ENCODE results near the gene MRAS.
"Not testable (repeated sequence)": the region's sequence is repeated elsewhere in the genome, so short reads cannot be mapped to it uniquely, and the experiment has no call there.

The MRAS gene

DNA sequence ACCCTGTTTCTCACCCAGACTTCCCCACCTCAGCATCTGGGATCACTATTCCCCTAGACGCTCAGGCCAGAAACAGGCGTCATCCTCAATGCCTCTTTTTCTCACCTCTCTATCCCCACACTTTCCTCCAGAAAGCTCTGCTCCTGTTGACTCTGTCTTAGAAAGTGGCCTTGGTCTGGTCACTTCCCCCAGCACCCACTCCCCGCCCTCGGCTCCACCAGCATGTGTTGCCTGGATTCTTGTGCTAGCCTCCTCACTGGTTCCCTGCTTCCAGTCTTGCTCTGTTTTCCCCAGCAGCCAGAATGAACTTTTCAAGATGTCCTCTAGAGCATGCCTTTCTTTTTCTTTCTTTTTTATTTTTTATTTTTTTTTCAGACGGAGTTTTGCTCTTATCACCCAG, 46.3 kb downstream of the MRAS start:
- DNase-seq, result no peak

DNA sequence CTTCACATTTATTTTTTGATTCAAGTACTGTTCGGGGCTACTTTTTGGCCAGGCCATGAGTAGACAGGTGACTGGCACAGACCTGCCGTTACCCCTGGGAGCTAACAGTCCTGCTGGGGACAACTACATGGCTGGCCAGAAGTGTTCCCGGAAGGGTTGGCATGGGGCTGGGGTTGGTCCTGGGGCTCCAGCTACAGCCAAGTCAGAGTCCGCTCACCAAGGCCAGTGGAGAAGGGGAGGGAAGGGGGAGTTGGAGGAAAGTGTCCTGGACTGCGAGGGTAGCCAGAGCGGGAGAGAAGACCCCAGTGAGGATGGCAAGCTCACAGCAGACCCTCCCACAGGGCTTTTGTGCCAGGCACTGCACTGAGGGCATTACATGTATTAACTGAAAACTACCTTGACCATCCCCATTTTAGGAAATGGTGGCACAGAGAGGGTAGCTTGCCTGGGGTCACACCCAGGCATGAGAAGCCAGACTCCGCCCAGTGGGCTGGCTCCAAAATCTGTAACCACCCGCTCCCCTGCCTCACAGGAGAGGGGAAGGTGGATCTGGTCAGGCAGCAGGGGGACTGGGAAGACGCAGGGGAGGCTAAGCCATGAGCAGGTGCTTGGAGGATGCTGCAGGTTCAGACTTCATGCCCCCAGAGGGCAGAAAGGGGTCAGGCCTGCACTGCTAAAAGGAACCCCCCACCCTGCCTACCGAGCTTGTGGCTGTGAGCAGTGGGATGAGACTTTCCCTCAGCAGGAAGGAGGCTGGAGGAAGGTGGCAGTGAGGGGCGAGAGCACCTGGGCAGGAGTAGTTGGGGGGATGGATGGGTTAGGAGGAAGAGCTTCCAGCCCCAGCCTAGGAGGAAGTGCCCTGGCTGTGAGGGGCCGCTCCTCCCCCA, 47.7 kb downstream of the MRAS start:
- no peak for DNase-seq

DNA sequence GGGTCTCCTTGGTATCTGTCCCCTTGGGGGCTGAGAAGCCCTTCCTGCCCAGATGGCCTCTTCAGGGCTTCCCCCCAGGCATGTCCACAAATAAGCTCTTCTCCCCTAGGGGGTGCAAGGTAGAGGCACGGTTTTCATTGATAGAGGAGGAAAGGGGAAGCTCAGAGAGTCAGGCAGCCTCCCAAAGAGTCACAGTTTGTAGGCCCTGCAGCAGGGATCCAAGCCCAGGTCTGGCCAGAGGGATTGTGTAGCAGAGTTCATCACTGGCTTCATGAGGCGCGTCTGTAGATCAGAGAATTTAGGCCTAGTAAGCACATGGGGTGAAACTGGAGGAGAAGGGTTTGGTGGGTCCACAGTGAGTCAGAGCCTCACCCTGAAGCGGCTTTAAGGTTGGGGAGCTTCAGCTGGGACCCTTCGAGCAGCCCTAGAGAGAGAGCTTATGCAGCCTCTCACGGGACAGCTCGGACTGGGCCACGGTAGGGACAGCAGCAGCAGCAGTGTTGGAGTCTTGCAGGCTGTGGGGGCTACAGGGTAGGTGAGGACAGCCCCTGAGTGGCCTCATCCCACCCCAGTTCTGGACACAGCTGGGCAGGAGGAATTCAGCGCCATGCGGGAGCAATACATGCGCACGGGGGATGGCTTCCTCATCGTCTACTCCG, 48.5 kb downstream of the MRAS start:
- no peak for DNase-seq

DNA sequence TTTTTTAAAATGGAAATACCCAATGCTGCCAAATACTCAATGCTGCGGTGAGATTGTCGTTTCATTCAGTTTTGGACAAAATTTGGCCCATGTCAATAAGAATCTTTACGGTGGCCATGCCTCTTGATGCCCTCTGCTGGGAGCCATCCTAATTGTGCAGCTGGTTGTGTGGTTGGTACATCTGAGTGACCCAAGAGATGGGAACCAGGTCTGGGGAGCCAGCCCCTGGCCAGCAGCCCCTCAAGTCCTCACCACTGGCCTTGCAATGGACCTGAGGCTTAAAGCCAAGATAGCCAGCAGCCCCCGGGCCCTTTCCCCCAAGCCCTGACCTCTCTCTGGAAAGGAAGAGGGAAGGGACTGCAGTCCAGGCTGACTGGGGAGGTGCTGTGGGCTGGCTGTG, 49.6 kb downstream of the MRAS start:
- no peak for DNase-seq

DNA sequence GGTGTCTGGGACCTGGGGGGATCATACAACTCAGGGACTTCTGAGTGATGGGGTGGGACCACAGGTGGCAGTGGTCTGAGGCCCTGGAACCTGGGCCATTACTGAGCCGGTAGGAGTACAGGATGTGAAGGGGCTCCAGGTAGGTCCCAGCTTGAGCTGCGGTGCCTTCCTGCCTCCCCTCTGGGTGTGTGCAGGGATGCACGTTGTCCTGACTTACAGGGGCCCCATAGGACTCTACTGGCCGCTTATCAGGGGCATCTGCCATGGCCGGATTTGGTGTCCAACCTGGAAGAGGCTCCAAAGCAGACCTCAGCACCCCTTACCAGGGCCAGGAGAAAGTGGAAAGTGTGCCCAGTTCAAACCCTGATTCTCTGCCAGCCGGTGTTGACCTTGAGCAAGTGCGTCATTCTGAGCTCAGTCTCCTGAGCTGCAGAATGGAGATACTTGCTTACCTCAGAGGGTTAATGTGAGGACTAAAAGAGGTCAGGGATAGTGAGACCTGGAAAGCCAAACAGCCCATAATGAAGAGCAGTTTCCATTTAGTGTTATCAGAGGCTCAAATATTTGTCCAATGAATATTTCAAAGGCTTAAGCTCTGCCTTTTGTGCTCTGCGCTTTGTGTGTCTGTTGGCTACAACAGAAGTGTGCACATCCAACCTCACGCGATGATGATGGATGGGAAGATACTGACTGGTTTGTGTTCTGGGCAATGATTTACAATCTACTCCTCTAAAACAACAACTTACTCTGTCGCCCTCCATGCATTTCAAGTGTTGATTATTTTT, 50.6 kb downstream of the MRAS start:
- DNase-seq, result no peak

DNA sequence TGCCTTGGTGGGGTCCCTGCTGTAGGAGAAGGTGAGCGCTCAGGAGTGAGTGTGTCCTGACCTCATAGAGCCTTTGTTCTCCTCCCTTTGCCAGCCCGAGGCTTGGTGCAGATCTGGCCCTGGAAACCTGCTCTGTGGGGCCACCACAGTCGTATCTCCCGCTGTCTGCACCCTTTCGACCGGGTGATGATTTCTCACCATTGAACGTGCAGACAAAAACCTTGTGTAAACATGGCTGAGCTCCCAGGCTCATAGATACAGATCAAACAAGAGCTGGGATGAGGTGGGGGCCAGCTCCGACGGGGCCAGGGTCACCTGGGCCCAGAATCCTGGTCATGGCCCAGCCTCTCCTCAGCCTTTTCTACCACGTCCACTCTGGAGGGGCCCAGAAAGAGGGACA, 51.4 kb downstream of the MRAS start:
- DNase-seq, result no peak

DNA sequence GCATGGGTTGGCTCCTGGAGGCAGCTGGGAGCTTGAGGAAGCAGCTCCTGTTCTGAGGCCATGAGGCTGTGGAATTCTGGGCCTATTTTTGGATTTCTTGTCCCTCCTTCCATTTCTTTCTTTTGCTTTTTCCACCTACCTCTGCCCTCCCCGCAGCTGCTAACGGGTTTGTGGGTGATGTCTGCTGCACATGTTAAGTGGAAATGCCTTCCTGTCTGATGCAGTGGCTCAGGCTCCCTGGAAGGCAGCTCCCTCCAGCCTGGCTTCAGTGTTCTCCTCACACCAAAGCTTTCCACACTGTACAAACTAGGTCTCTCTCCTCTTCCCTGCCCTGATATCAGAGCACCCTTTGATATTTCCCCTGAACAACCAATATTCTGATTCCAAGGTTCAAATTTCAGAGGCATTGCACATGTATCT, 52.3 kb downstream of the MRAS start:
- no peak for DNase-seq

DNA sequence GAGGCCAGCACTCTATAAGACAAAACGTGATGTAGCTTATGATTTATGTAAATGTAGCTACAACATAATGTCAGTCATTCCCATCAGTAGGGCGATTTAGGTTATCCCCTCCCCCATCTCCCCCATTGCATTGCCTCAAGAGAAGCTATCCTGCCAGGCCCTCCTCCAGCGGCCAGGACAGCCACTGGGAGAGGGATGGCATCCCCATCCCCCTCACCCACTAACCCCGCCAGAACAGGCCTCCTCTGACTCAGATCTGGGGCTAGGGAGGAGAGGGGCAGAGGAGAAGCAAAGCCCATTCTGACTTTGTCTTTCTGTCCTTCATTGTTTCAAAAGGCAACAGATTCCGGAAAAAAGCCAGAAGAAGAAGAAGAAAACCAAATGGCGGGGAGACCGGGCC, 53.5 kb downstream of the MRAS start:
- no peak for DNase-seq

DNA sequence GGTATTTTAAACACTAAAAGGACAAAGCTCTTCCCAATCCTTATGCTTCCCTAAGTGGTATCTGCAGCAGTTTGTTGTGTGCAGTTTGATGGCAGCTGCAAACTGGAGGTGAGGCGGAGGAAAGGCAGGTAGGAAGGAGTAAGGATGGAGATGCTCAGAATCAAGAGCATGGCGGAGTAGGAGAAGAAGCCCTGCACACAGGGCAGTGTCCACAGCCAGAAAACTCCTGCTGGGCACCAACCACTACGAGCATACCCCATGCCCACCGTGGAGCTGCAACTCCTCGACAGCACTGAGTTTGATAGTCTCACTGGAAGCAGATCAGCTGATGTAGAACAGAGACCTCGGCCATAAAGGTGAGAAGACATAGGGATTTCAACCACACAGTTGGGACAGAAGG, 55.7 kb downstream of the MRAS start:
- no peak for DNase-seq

DNA sequence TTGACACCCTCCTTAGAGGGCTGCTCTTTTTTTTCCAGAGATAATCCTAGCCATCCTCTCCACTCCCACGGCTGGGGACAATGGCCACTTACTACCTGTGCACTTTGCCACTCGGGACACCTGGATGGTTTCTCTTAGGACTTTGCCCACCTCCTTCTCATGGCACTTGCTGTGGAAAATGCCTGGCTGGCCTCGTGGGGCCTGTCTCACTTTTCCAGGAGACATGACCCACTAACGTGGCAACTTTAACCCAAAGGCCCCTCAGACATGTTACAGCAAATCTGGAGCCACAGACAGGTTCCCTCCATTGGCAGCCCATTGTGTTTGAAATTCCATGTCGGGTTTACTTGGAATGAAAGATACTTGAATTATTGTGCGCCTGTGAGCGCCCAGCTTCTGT, 56.6 kb downstream of the MRAS start:
- no peak for DNase-seq

DNA sequence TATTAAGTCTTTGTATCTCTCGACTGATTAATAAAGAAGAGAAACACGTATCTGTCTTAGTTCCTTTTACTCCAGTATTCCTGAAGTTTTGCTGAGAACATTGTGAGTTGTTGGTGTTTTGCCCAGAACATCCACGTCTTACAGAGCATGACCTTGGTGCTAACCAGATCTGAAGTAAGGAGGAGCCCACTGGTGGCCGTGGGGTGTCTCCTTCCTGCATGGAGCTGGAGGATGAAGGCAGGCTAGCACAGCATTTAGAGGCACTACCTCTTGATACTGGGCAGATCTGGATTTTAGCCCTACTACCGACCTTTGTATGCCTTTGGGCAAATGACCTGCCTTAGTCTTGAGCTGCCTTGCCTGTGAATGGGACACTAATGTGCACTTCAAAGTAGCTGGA, 57.1 kb downstream of the MRAS start:
- DNase-seq, result no peak

DNA sequence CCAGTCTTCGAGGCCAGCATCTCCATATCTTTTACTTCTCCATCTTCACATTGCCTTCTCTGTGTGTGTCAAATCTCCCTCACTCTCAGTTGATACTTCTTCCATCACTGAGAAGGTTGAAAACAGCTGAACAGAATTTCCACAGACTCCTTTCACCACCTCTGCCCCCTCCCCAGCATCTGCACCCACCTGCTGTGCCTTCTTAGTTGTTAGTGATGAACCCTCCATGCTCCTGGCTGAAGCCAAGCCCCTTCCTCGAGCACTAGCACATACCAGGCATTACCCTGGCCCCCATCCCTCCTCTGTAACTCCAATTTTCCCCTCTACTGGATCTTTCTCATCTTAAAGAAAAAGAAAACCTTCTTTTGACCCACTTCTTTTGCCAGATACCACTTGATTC, 58.2 kb downstream of the MRAS start:
- DNase-seq, result no peak

DNA sequence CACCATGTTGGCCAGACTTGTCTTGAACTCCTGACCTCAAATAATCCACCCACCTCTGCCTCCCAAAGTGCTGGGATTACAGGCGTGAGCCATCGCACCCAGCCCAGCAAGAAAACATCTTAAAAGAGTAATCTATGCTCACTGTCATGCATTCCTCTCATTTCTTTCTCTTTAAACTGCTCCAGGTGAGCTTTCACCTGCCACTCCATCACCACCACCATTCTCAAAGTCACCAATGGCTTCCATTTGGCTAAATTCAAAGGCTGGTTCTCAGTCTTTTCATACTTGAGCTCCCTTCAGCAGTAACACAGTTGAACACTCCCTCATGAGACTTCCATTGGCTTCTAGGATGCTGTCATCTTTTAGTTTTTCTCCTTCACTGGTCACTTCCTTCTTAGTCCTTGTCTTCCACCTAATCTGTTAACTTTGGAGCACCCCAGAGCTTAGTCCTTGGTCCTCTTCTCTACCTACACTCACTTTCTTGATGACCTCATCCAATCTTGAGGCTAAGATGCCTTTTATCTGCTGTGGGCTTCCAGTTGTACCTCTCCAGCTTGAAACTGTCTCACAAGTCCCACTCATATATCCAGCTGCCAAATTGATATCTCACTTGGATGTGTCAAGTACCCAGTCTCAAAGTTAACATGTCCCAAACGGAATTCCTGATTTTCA, 59.0 kb downstream of the MRAS start:
- no peak for DNase-seq

DNA sequence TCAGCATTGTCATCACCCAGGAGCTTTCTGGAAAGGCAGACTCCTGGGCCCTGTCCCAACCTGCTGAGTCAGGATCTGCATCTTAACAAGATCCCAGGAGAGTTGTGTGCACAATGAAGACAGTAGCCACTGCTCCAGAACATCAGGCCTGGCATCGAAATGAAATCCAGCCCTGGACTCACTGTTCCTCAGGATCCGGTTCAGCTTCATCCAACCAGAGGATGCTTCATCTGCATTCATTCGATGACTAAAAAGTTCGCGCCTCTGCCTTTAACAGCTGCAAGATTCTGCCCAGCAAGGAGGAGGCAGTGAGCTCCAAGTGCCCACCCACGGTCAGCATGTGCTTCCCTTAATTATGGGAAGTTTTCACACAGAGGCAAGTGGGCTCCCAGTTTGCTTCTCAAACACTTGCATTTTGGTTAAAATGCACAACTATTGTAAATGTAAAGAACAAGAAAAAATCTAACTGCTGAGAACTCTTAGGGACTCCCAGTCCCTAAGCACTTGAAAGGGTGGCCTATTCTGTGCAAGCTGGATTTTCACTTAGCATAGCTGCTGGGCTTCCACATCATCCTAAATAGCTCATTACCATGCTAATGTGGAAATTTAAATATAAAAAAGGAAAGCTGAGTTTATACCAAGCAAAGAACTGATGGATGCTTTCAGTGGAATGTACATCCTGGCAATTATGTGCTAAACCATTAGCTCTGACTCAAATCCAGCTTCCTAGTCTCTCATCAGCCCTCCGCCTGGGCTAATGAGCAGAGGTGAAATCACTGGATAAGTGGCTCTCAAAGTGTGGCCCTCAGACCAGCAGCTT, 60.6 kb downstream of the MRAS start:
- no peak for DNase-seq

DNA sequence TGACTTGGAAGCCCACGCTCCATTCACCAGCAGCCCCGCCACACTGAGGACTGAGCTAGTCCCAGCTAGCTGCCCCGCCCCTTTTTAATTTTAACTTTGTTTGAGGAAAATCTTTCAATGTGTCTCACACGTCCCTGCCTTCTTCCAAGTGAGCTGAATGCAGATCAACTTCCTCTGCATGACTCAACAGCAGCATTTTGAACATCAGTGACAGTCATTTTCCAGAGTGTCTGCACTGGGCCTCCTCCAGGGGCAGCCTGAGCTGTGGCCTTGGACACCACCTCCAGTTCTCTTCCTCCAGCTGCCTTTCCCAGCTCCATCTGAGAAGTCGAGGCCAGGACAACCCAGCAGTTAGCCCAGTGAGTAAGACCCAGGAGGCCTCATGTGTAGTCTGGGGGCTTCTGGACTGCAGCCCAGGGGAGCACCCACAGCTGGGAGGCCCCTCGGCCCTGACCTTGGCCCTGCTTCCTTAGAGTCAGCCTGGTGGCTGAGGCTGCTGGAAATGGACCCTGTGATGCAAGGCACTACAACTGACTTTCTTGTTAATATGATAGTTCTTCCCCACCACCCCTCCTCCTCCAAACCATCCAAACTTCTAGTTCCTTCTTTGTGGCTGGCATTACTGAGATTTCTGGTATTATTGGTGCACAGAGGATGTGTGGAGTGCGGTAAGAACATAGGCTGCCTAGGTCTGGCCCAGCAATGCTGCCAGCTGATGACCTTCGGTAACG, 64.6 kb downstream of the MRAS start:
- DNase-seq, result no peak

DNA sequence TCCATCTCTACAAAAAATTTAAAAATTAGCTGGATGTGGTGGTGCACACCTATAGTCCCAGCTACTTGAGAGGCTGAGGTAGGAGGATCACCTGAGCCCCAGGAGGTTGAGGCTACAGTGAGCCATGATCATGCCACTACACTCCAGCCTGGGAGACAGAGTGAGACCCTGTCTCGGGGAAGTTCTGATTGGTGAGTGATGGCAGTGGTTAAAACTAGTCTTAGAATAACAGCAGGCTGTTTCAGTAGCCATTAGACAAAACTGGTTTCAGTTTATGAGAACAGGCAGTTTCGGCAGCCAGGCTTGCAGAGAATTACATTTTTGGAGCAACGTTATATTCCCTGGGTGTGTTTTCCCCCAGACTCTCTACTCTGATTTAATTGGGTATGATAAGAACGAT, 67.9 kb downstream of the MRAS start:
- not testable (repeated sequence) for DNase-seq

DNA sequence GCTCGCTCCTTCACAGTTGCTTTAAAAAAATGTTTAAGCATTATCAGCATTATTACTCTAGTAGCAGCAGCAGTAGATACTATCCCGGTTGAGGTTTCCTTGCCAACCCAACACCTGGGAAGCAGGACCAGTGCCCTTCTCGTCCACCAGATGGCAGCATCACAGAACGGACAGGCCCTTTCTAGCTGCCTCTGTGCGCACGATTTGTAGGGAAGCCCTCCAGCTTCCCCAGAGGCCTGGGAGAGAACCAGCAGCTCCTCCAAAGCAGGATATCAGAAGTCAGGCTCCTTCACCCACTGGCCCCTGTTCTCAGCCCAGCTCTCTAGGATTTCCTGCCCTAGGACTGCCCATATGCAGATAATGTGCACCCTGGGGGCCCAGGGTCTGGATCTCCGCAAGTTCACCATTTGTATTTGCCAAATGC, 69.2 kb downstream of the MRAS start:
- peak; percentile 46 to 63 for DNase-seq

DNA sequence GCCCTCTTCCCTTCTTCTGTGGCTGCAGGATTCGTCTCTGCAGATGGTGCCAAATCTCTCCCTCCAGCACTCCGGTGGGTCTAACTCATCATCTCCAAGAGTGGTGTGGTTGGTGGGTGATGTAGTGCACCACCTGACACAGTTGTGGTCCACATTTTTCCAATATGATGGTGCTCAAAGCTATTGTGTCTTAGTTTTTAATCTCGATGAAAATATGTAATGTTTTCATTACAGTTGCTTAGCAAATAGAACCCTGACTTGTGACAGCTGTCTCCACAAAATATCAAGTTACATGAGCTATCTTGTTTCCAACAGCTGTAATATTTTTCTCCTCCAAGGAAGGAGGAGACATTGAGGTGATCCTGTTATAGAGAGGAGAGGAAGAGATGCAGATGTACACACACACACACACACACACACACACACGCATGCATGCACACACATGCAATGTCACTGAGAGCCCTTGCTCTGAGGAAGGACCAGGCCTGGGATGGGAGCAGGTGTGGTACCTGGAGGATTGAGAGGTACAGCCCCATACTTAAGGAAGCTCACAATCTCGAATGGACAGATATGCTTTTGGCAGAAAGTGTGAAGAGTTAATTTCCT, 70.3 kb downstream of the MRAS start:
- no peak for DNase-seq

DNA sequence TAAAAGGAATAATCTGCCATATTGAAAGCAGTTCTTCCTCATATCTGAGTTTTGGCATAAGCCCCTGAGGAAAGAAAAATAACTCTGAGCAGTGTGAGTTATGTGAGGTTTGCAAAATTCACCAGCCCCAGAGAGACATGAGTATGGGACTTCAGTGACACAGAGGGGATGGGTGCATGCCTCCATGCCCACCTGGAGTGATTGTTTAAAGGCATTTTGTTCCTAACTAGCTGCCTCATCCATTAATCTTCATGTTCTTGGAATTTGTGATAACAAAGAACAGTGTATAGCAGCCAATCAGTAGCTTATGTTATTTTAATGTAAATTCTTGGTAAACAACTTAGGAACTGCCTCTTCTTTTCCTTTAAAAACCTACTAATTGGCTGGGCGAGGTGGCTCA, 74.9 kb downstream of the MRAS start:
- DNase-seq, result no peak

DNA sequence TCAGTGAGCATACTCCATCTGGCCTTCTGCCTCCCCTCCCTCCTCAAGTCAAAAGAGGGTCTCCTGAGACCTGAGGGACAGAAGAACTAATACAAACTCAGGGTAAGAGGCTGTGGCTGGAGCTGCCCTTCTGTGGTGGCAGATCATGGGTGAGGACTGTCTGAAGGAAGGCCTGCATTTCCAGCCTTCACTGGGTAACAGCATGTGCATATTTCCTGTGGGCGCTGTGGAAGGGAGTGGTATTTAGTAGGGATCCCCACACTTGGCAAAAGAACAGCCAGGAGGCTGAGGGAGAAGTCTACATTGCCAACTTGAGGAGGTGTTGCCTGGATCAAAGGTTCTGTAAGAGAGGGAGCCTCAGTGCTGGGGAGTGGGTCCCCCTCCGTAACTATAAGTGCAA, 75.9 kb downstream of the MRAS start:
- no peak for DNase-seq

DNA sequence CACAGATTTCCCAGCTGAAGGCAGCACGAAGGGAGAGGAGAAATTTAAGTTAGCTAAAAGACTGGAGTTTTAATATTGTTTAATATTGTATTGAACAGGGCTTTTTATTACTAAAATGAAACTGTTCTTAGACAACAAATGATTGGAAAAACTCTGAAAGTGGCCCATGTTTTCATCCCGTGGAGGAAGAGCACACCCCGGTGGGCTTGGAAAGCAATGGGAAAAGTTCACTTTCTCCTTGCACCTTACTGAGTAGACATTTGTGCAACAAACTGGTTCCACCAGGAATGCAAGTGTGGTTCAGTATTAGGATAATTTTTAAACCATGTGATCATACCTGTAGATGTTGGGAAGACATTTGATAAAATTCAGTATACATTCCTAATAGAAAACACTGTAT, 77.8 kb downstream of the MRAS start:
- DNase-seq, result no peak

Data from activated CD4-positive, alpha-beta T cell treated with anti-CD3 and anti-CD28 coated beads for 4 hours (primary cell).